H1 (cell line): ENCODE data around the gene TNFAIP1. TPM values are rescaled to one million over a fixed set of nuclear protein-coding genes. Genes with fewer than 3 reads are reported as not detected.

Experiments used
- CTCF ChIA-PET: fragments of 300-600 bp; sonication (Branson Sonifier 250); formaldehyde crosslinking; loops from one replicate; lab custom pipeline; 2021; ENCODE audit not compliant: partially characterized antibody; lab: Charles Lee
- POLR2A ChIA-PET: fragments of 300-600 bp; sonication (Branson Sonifier 250); formaldehyde crosslinking; loops from one replicate; lab custom pipeline; 2021; ENCODE audit warnings: inconsistent platforms; ENCODE audit not compliant: partially characterized antibody; lab: Charles Lee
- DNase-seq, 2 experiments: peaks; one replicate each; pipeline versions ENCODE4 v3.0.0 to v3.0.0-alpha.2; 2010 to 2022; ENCODE audit warnings: low spot score in 2 of 2, low read depth in 1 of 2, mixed read lengths in 1 of 2
- FAIRE-seq: peaks from 2 replicates; lab custom pipeline; 2011; peaks lifted over from hg19 to GRCh38; lab: Jason Lieb, UNC
- H2AFZ ChIP-seq: 2 replicates; pipeline ENCODE4 v1.8.1; 2012; ENCODE audit warnings: low read length, inconsistent platforms
- H2AK5ac ChIP-seq: 2 replicates; pipeline ENCODE4 v1.6.1; 2013; ENCODE audit warnings: low read depth, low read length
- H2BK120ac ChIP-seq: replicated peaks from 2 replicates; pipeline ENCODE3; 2013; ENCODE audit warnings: low read depth, low read length, inconsistent platforms
- H2BK12ac ChIP-seq: 2 replicates; pipeline ENCODE4 v1.6.1; 2013; ENCODE audit warnings: low read depth, low read length
- H2BK15ac ChIP-seq: 2 replicates; pipeline ENCODE4 v1.6.1; 2013; ENCODE audit warnings: low read length
- H2BK20ac ChIP-seq: 2 replicates; pipeline ENCODE4 v1.6.1; 2013; ENCODE audit warnings: low read length
- H2BK5ac ChIP-seq: 2 replicates; pipeline ENCODE4 v1.6.1; 2013; ENCODE audit warnings: low read depth, low read length
- H3K14ac ChIP-seq: 2 replicates; pipeline ENCODE4 v1.6.1; 2013; ENCODE audit warnings: inconsistent platforms; ENCODE audit not compliant: insufficient read length
- H3K18ac ChIP-seq: 2 replicates; pipeline ENCODE4 v1.6.1; 2013; ENCODE audit warnings: low read length; ENCODE audit errors: extremely low read depth
- H3K23ac ChIP-seq: 2 replicates; pipeline ENCODE4 v1.6.1; 2013; ENCODE audit warnings: inconsistent platforms; ENCODE audit not compliant: insufficient read length
- H3K23me2 ChIP-seq: 2 replicates; pipeline ENCODE4 v1.6.1; 2013; ENCODE audit warnings: low read depth, low read length
- H3K27ac ChIP-seq: 2 replicates; pipeline ENCODE4 v1.6.1; 2011; ENCODE audit warnings: low read depth, low read length, inconsistent platforms
- H3K27me3 ChIP-seq, 4 experiments: replicated peaks in 1 of 4; 1 replicate in 1 of 4; 2 replicates in 3 of 4; pipeline versions ENCODE4 v1.6.1 to v1.8.1; 2011 to 2013; ENCODE audit warnings: low read length in 3 of 4, mild to moderate bottlenecking in 3 of 4, inconsistent platforms in 2 of 4, mixed read lengths in 2 of 4, moderate library complexity in 1 of 4; ENCODE audit not compliant: control insufficient read depth in 3 of 4, insufficient read depth in 3 of 4; ENCODE audit errors: extremely low read depth in 1 of 4
- H3K36me3 ChIP-seq, 4 experiments: 2 replicates each; pipeline versions ENCODE4 v1.6.1 to v1.8.1; 2011 to 2013; ENCODE audit warnings: mild to moderate bottlenecking in 4 of 4, low read length in 3 of 4, moderate library complexity in 2 of 4, control low read depth in 1 of 4, inconsistent platforms in 1 of 4; ENCODE audit not compliant: insufficient read depth in 4 of 4, control insufficient read depth in 2 of 4
- H3K4ac ChIP-seq: replicated peaks from 2 replicates; pipeline ENCODE3; 2013; ENCODE audit warnings: low read length, low read depth, mixed read lengths, inconsistent platforms; ENCODE audit not compliant: insufficient read length
- H3K4me1 ChIP-seq, 4 experiments: replicated peaks in 1 of 4; 1 replicate in 1 of 4; 2 replicates in 3 of 4; pipeline versions ENCODE4 v1.6.1 to v1.8.1; 2011 to 2013; ENCODE audit warnings: low read length in 3 of 4, inconsistent platforms in 2 of 4, mixed read lengths in 1 of 4; ENCODE audit not compliant: insufficient read depth in 4 of 4, control insufficient read depth in 3 of 4
- H3K4me2 ChIP-seq, 2 experiments: 2 replicates each; pipeline versions ENCODE4 v1.6.1 to v1.8.1; 2011 to 2013; ENCODE audit warnings: low read depth in 2 of 2, low read length in 2 of 2, control low read depth in 1 of 2, inconsistent platforms in 1 of 2, mild to moderate bottlenecking in 1 of 2; ENCODE audit not compliant: insufficient read depth in 1 of 2
- H3K4me3 ChIP-seq, 4 experiments: fragments of 200-600, 300-600 bp in 1 of 4; sonication (generic), shearing (Covaris generic), sonication (Bioruptor Twin) in 1 of 4; 2 replicates each; pipeline versions ENCODE4 v1.5.1 to v1.8.1; 2011 to 2016; ENCODE audit warnings: low read length in 4 of 4, low read depth in 3 of 4, control low read depth in 2 of 4, inconsistent platforms in 2 of 4, mild to moderate bottlenecking in 2 of 4, mixed read lengths in 1 of 4, moderate library complexity in 1 of 4; ENCODE audit not compliant: insufficient read depth in 2 of 4; ENCODE audit errors: extremely low read depth in 1 of 4
- H3K56ac ChIP-seq: replicated peaks from 2 replicates; pipeline ENCODE3; 2013; ENCODE audit warnings: low read depth, mild to moderate bottlenecking, mixed read lengths, low read length, inconsistent platforms; ENCODE audit not compliant: insufficient read length
- H3K79me1 ChIP-seq: 2 replicates; pipeline ENCODE4 v1.6.1; 2013; ENCODE audit warnings: low read depth, low read length, control low read depth
- H3K79me2 ChIP-seq, 2 experiments: 2 replicates each; pipeline versions ENCODE4 v1.6.1 to v1.8.1; 2012 to 2013; ENCODE audit warnings: low read length in 2 of 2, mild to moderate bottlenecking in 2 of 2, inconsistent platforms in 1 of 2; ENCODE audit not compliant: insufficient read depth in 2 of 2, control insufficient read depth in 1 of 2
- H3K9ac ChIP-seq, 4 experiments: replicated peaks in 1 of 4; 1 replicate in 1 of 4; 2 replicates in 3 of 4; pipeline versions ENCODE4 v1.6.1 to v1.8.1; 2011 to 2013; ENCODE audit warnings: low read depth in 3 of 4, low read length in 3 of 4, control low read depth in 2 of 4, mild to moderate bottlenecking in 2 of 4, moderate library complexity in 2 of 4, inconsistent platforms in 1 of 4; ENCODE audit errors: extremely low read depth in 1 of 4
- H3K9me3 ChIP-seq, 2 experiments: 2 replicates each; pipeline versions ENCODE4 v1.6.1 to v1.8.1; 2012 to 2013; ENCODE audit warnings: mild to moderate bottlenecking in 2 of 2, moderate library complexity in 2 of 2, control low read depth in 1 of 2, inconsistent platforms in 1 of 2, low read depth in 1 of 2, low read length in 1 of 2, mixed read lengths in 1 of 2; ENCODE audit not compliant: insufficient read depth in 2 of 2
- H4K20me1 ChIP-seq, 2 experiments: replicated peaks in 1 of 2; 2 replicates each; pipeline versions ENCODE3 to v1.8.1; 2011 to 2013; ENCODE audit warnings: inconsistent platforms in 2 of 2, low read length in 2 of 2, mild to moderate bottlenecking in 1 of 2; ENCODE audit not compliant: insufficient read depth in 2 of 2, control insufficient read depth in 1 of 2
- H4K5ac ChIP-seq: 2 replicates; pipeline ENCODE4 v1.6.1; 2013; ENCODE audit warnings: low read length, low read depth, mixed read lengths, inconsistent platforms; ENCODE audit not compliant: insufficient read length
- H4K8ac ChIP-seq: 2 replicates; pipeline ENCODE4 v1.8.0; 2013; ENCODE audit warnings: mild to moderate bottlenecking, moderate library complexity, low read length, inconsistent platforms; ENCODE audit not compliant: insufficient read depth; ENCODE audit errors: extremely low read depth
- H4K91ac ChIP-seq: replicated peaks from 2 replicates; pipeline ENCODE3; 2013; ENCODE audit warnings: low read length, mixed read lengths, inconsistent platforms; ENCODE audit not compliant: insufficient read length
- CBX8 ChIP-seq: fragments of 300-800, 300-1000 bp; sonication (generic); IDR thresholded peaks from 2 replicates; pipeline ENCODE4 v1.7.1; 2016; ENCODE audit warnings: low read depth, low read length, borderline replicate concordance
- JUND ChIP-seq: IDR thresholded peaks from 2 replicates; pipeline ENCODE4 v1.6.1; 2011; ENCODE audit warnings: mild to moderate bottlenecking, improper control_type of control experiment, low read length
- NANOG ChIP-seq: IDR thresholded peaks from 2 replicates; pipeline ENCODE4 v1.6.1; 2011; ENCODE audit warnings: low read length, low read depth, mild to moderate bottlenecking, inconsistent platforms; ENCODE audit not compliant: insufficient read depth, poor library complexity, severe bottlenecking
- SIN3A ChIP-seq, 2 experiments: IDR thresholded peaks in 1 of 2; conservative IDR thresholded peaks in 1 of 2; 2 replicates each; pipeline ENCODE4 v1.6.1; 2011 to 2012; ENCODE audit warnings: low read length in 2 of 2, improper control_type of control experiment in 1 of 2, low read depth in 1 of 2, mild to moderate bottlenecking in 1 of 2
- SP2 ChIP-seq: IDR thresholded peaks from 2 replicates; pipeline ENCODE4 v1.6.1; 2012; ENCODE audit warnings: mild to moderate bottlenecking, low read length, inconsistent platforms
- SRF ChIP-seq: IDR thresholded peaks from 2 replicates; pipeline ENCODE4 v1.6.1; 2011; ENCODE audit warnings: mild to moderate bottlenecking, low read depth, low read length, moderate library complexity
- YY1 ChIP-seq: IDR thresholded peaks from 2 replicates; pipeline ENCODE4 v1.6.1; 2011; ENCODE audit warnings: low read depth, mild to moderate bottlenecking, low read length
- WGBS, 2 experiments: shearing (Covaris generic) in 1 of 2; methylation state at CpG; one replicate each; pipeline versions ENCODE4 v1.1.6 to v1.1.7; 2013 to 2015; ENCODE audit warnings: low lambda C conversion rate in 2 of 2, mixed read lengths in 2 of 2, inconsistent platforms in 1 of 2, low coverage in 1 of 2, missing lambda C conversion rate in 1 of 2; ENCODE audit not compliant: insufficient replicate concordance in 2 of 2, insufficient coverage in 1 of 2, insufficient read length in 1 of 2; ENCODE audit errors: extremely low coverage in 1 of 2, missing lambda C conversion rate in 1 of 2; 5-methylcytosine and 5-hydroxymethylcytosine counted together
- polyA plus RNA-seq, 7 experiments: library from polyadenylated mRNA; depleted of rRNA in 3 of 7; stranded (reverse) in 5 of 7; unstranded in 2 of 7; fragments of >200 nt in 5 of 7; fragments of 200-250 nt in 2 of 7; gene quantifications; 1 replicate in 5 of 7; 2 replicates in 1 of 7; 4 replicates in 1 of 7; pipeline versions ENCODE4 v1.2.1 to v1.2.3, GENCODE V29; 2011 to 2013; ENCODE audit warnings: missing spikeins in 2 of 7, mixed read lengths in 2 of 7
- total RNA-seq: library from RNA; stranded (reverse); fragmentation: NEBNext Ultra II Directional; extraction: Animal tissue kit (Norgen Biotek cat#: 25700); gene quantifications from 2 replicates; pipeline ENCODE4 v1.2.1, GENCODE V29; 2021
- TF ChIP-seq, protein P1 (sequence below): IDR thresholded peaks from 2 replicates; pipeline ENCODE4 v1.6.1; 2012; ENCODE audit warnings: low read length, inconsistent platforms

TNFAIP1 gene
- total and polyA plus RNA-seq, 2 of the 8 experiments (the other 6 are each of a cell fraction or from before 2014, with no cell fraction given) = 16.9 to 19.5 TPM

- peak overlapping the region; percentile 66; the same call in 1 of the 2 replicates for H4K8ac ChIP-seq
- WGBS, 2 experiments = 5% methylated on average over 25 of the region's 29 CpGs; no CpG with 5 or more reads in 1 of the 2 experiments
- no peak for TF ChIP-seq SP2
- peak; percentile 71 for TF ChIP-seq JUND
- TF ChIP-seq SIN3A (conservative IDR thresholded peaks at IDR 0.05 in 1 of 2, IDR thresholded peaks at IDR 0.05 in 1 of 2; ENCODE audit: low read depth in 1 of 2, low read length in 2 of 2) = peak; percentile 48 to 72; a peak in 1 of 4 replicates
- TF ChIP-seq SRF = no peak
- TF ChIP-seq, protein P1, sequence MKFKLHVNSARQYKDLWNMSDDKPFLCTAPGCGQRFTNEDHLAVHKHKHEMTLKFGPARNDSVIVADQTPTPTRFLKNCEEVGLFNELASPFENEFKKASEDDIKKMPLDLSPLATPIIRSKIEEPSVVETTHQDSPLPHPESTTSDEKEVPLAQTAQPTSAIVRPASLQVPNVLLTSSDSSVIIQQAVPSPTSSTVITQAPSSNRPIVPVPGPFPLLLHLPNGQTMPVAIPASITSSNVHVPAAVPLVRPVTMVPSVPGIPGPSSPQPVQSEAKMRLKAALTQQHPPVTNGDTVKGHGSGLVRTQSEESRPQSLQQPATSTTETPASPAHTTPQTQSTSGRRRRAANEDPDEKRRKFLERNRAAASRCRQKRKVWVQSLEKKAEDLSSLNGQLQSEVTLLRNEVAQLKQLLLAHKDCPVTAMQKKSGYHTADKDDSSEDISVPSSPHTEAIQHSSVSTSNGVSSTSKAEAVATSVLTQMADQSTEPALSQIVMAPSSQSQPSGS = peak; percentile 95
- no peak for TF ChIP-seq NANOG
- no peak for TF ChIP-seq YY1
- TF ChIP-seq CBX8 = no peak
These were observed 654 bp downstream of the TNFAIP1 start for GRCh38 chr17:28335959-28336871.

More at GRCh38 chr17:28335959-28336871, 654 bp downstream of the TNFAIP1 start:
- Histone ChIP-seq H3K14ac (no peak overlapping the region), H3K79me1 (peaks cover 16% of the 10 kb centered on the region), H3K4me2 (peak overlapping the region; percentile 90 to 91), H3K4me3 (peak overlapping the region; percentile 87 to 95 (median 92)), H3K27me3 (no peaks in the 10 kb centered on the region), H3K27ac (peak overlapping the region; percentile 72), H4K20me1 (peaks cover 2% of the 10 kb centered on the region in 2 experiments), H3K36me3 (peaks cover 0 to 3% (median under 1%) of the 10 kb centered on the region in 4 experiments; a peak in 4 of 8 replicates), H2AFZ (peak overlapping the region; percentile 70), H3K56ac (peak overlapping the region; percentile 38), H3K4ac (no peak overlapping the region), H2BK5ac (peak overlapping the region; percentile 77), H3K9me3 (no peaks in the 10 kb centered on the region), H2BK15ac (no peak overlapping the region), H3K23me2 (peaks cover 10% of the 10 kb centered on the region; the same call in 1 of the 2 replicates), H3K18ac (no peak overlapping the region; the same call in 1 of the 2 replicates), H3K23ac (no peak overlapping the region), H2BK20ac (no peak overlapping the region), H3K4me1 (peaks cover 0 to 10% (median 8%) of the 10 kb centered on the region in 4 experiments; a peak in 6 of 7 replicates), H2AK5ac (no peak overlapping the region), H4K91ac (peak overlapping the region; percentile 38), H2BK120ac (no peak overlapping the region), H3K79me2 (peaks cover 0 to 13% of the 10 kb centered on the region in 2 experiments; a peak in 2 of 4 replicates), H3K9ac (peak overlapping the region; percentile 68 to 83 (median 78)), H4K5ac (no peak overlapping the region), H2BK12ac (no peak overlapping the region)
- FAIRE-seq = peak; percentile 57
- ChIA-PET CTCF (interaction anchor here (0.7 to 1.9 kb wide), 11 partner anchors 9 to 85 kb away, joined by 3 to 7 read pairs (median 4); partner anchors contain the start of gene VTN), POLR2A (interaction anchor here (0.9 to 2.9 kb wide), 16 partner anchors 8 to 274 kb away, joined by 3 to 19 read pairs (median 7); partner anchors contain the start of genes POLDIP2, SEBOX and TMEM97)
- peak in 1 of 2 experiments; percentile 70 for DNase-seq
